Activated CD4-positive, alpha-beta memory T cell treated with anti-CD3 and anti-CD28 coated beads for 36 hours (primary cell): ENCODE data around the gene EIF6. TPM values are rescaled to one million over a fixed set of nuclear protein-coding genes. Genes with fewer than 3 reads are reported as not detected.

ENCODE experiments used
- CTCF ChIA-PET: fragments of 350-600 bp; sonication (Branson Sonifier 250); formaldehyde crosslinking; loops from one replicate; lab custom pipeline; 2021; ENCODE audit warnings: antibody characterized with exemption, inconsistent platforms; lab: Charles Lee
- POLR2A ChIA-PET: fragments of 350-600 bp; sonication (Branson Sonifier 250); formaldehyde crosslinking; loops from one replicate; lab custom pipeline; 2021; ENCODE audit warnings: antibody characterized with exemption; lab: Charles Lee
- DNase-seq: peaks from one replicate; pipeline ENCODE4 v3.0.0-alpha.2; 2020
- H3K27ac Mint-ChIP-seq: one replicate; pipeline ENCODE4 v1.8.0; 2021; ENCODE audit warnings: mixed read lengths
- H3K27me3 Mint-ChIP-seq: one replicate; pipeline ENCODE4 v1.8.0; 2021; ENCODE audit warnings: mixed read lengths
- H3K36me3 Mint-ChIP-seq: one replicate; pipeline ENCODE4 v1.8.0; 2021; ENCODE audit warnings: mixed read lengths
- H3K4me1 Mint-ChIP-seq: one replicate; pipeline ENCODE4 v1.8.0; 2021; ENCODE audit warnings: low read depth, mixed read lengths
- H3K4me3 Mint-ChIP-seq: one replicate; pipeline ENCODE4 v1.8.0; 2021; ENCODE audit warnings: mild to moderate bottlenecking, mixed read lengths
- H3K9me3 Mint-ChIP-seq: one replicate; pipeline ENCODE4 v1.8.0; 2021; ENCODE audit warnings: mixed read lengths
- intact Hi-C: fragments of 100-400 bp; cut with micrococcal nuclease; formaldehyde crosslinking; loops from one replicate; pipeline ENCODE4 v1.15.1; 2023
- total RNA-seq, 2 experiments: library from RNA; stranded (reverse); gene quantifications; one replicate each; pipeline ENCODE4 v1.2.3, GENCODE V29; 2021

EIF6 gene
- total RNA-seq = 100 to 1,000 TPM; 115 to 120 TPM

DNA sequence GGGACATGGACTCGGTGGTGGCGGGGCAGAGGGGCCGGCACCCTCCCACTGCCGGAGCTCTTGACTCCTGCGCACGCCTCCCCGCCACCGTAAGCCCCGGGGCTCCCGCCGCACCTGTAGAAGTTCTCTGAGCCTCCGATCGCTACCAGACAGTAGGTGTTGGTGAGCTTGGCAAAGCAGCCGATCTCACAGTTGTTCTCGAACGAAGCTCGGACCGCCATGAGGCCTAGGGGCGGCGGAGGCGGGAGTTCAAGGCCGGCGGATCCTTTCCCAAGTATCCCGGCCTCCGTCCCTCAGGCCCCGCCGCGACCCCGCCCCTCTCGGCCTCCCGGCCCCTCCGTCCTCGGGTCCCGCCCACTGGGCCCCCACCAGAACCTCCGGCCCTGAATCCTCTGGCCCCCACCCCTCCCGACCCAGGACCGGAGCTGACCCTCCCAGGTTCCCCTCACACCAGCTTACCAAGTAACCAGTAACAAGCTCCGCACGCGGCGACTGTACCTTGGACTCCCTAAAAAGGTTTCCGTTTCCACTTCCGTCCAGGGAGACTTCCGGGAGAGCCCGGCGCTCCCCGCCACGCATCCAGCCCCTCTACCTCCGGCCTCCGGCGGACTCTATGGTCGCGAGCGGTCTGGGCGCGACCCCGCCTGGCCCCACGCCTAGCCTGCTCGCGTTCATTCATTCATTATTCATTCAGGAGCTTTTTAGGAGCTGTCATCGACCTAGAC lies at the start of gene EIF6:
TSS of gene EIF6 (minus strand) at position 506 of the 725 bp plus-strand sequence. CDS start at position 221, 285 bp downstream.
- DNase-seq = peak; percentile 88
- intact Hi-C loops = loop anchor here (2.0 to 10.0 kb wide), 2 partner anchors 18 to 60 kb away; no protein-coding TSS in a partner anchor
- Mint-ChIP-seq H3K27ac (peak within 1 kb of the TSS; percentile 64), H3K36me3 (peaks cover 21% of the 10 kb centered on the region), H3K4me3 (peak within 1 kb of the TSS; percentile 78), H3K27me3 (no peaks in the 10 kb centered on the region), H3K9me3 (no peaks in the 10 kb centered on the region), H3K4me1 (peaks cover 25% of the 10 kb centered on the region)
- POLR2A ChIA-PET = interaction anchor here (0.7 to 2.1 kb wide), 6 partner anchors 11 to 207 kb away, joined by 3 to 15 read pairs (median 4); partner anchors contain the start of genes CEP250 and TRPC4AP
- CTCF ChIA-PET = interaction anchor here (1.1 to 3.4 kb wide), 5 partner anchors 20 to 170 kb away, joined by 6 to 20 read pairs (median 7); no protein-coding TSS in a partner anchor

DNA sequence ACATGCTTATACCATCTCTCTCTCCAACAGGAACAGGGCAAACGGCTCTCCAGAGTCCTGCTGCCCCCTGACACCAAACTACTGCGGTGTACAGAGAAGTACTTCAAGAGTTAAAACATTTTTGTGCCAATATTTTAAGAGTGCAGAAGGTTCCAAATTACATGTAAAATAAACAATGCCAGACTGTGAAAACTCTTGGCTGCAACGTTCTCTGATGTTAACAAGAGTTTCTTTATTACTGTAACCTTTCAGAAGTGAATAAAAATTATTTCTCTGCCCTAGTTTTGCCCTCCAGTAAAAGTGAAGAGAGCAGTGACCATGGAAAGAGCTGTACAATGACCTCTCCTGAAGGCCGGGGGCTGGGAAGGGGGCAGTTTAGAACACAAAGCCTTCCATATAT lies 49.0 kb upstream of the EIF6 start:
- intact Hi-C loops = no loop called here
- Mint-ChIP-seq H3K9me3 (no peaks in the 10 kb centered on the region), H3K27me3 (no peaks in the 10 kb centered on the region), H3K27ac (no peak overlapping the region), H3K4me3 (no peak overlapping the region), H3K4me1 (peaks cover 16% of the 10 kb centered on the region), H3K36me3 (peaks cover 2% of the 10 kb centered on the region)
- ChIA-PET CTCF (interaction anchor here (1.2 kb wide), 1 partner anchor 30 kb away, joined by 9 read pairs; no protein-coding TSS in a partner anchor), POLR2A (no interaction called here)
- DNase-seq = no peak

DNA sequence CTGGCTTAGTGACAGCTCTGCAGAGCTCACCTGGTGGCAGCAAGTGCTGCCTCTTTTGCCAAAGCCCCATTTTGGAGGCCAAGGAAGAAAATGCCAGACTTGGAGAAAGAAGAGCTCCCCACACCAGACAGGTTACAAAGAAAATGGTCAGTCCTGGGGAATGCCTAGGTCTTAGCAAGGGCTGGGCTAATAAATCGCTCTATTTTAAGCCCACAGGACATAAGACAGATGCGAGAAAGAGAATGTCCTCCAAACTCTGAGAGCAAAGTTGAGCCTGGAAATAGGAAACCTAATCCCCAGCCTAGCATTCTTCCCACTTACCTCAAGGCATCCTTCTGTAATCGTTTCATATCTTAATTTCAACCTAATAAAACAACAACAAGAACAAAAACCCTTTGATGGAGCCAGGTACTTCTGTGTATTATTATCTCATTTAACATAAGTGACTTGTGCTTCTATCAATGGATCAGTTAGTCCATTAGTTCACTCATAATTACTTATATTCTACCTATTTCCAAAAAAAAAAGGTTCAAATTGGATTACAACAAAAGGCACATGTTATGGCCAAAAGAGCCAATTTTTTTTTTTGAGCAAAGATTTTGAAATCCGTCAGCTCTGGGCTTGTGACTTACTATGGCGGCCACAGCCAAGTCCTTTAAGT lies 48.1 kb upstream of the EIF6 start:
- no peaks in the 10 kb centered on the region for H3K27me3 Mint-ChIP-seq
- H3K36me3 Mint-ChIP-seq = peaks cover under 1% of the 10 kb centered on the region
- no peak for DNase-seq
- H3K4me3 Mint-ChIP-seq = no peak overlapping the region
- H3K4me1 Mint-ChIP-seq = peaks cover 25% of the 10 kb centered on the region
- H3K27ac Mint-ChIP-seq = no peak overlapping the region
- no peaks in the 10 kb centered on the region for H3K9me3 Mint-ChIP-seq
- POLR2A ChIA-PET = no interaction called here
- CTCF ChIA-PET = interaction anchor here (6.5 kb wide), 1 partner anchor 28 kb away, joined by 151 read pairs; no protein-coding TSS in a partner anchor
- intact Hi-C loops = no loop called here

DNA sequence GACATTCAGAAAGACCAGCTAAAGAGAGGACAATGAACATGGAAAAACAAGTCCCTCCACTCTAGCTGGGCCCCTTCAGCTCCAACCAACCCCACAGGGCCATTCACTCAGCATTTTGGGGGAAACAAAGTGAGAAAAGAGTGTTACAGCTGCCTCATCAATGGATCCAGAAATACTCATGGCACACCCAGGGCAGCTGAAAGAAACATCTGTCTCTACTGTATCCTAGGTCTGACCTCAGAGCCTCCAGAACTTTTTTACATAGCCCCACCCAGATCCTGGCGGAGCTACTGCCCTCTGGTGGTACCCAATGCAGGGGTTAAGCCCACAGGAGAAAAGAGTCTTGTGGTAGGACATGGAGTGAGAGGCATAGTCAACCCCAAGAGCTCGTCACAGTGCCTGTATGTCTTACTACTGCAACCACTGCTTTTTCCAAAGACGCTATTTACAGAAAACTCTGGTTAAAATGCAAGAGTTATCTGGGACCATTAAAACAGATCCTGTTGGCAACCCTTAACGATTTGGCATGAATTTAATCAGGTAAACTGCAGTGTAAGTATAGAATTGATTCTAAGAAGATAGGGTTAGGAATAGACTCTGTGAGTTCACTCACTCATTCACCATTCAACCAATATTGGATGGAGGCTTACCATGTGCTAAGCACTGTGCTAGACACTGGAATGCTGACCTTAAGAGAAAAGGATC lies 45.0 kb upstream of the EIF6 start:
- Mint-ChIP-seq H3K36me3 (no peaks in the 10 kb centered on the region), H3K9me3 (no peaks in the 10 kb centered on the region), H3K4me3 (no peak overlapping the region), H3K27me3 (no peaks in the 10 kb centered on the region), H3K27ac (no peak overlapping the region), H3K4me1 (peaks cover 33% of the 10 kb centered on the region)
- CTCF ChIA-PET = interaction anchor here (0.6 to 6.5 kb wide), 24 partner anchors 9 to 473 kb away, joined by 3 to 151 read pairs (median 4); partner anchors contain the start of genes EDEM2, EIF6 and MMP24OS
- POLR2A ChIA-PET = interaction anchor here (0.6 to 2.0 kb wide), 6 partner anchors 21 to 1217 kb away, joined by 3 to 7 read pairs (median 4); partner anchors contain the start of genes EIF2S2 and MMP24OS
- intact Hi-C loops = loop anchor here (1.0 to 2.0 kb wide), 2 partner anchors 17 to 25 kb away; no protein-coding TSS in a partner anchor
- peak; percentile 82 for DNase-seq

DNA sequence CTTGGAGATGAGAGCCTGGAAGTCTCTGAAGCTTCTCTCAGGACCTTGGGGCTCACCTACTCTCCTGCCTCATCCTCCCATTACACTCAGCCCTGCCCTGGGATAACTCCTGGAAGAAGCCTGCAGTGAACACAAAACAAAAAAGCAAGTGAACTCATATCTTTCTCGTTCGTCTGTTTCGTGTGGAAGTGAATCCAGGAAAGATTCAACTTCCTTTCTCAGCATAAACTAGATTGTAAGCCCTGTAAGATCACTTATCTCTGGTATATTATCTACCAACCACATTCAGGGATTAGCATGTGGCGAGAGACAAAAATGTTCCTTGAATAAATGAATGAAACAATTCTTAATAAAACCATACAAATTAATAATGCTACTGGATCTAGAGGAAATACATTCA lies 44.1 kb upstream of the EIF6 start:
- POLR2A ChIA-PET = interaction anchor here (1.0 to 2.0 kb wide), 4 partner anchors 20 to 51 kb away, joined by 4 to 7 read pairs (median 4); partner anchors contain the start of gene MMP24OS
- intact Hi-C loops = loop anchor here (1.0 to 2.0 kb wide), 2 partner anchors 16 to 24 kb away; no protein-coding TSS in a partner anchor

DNA sequence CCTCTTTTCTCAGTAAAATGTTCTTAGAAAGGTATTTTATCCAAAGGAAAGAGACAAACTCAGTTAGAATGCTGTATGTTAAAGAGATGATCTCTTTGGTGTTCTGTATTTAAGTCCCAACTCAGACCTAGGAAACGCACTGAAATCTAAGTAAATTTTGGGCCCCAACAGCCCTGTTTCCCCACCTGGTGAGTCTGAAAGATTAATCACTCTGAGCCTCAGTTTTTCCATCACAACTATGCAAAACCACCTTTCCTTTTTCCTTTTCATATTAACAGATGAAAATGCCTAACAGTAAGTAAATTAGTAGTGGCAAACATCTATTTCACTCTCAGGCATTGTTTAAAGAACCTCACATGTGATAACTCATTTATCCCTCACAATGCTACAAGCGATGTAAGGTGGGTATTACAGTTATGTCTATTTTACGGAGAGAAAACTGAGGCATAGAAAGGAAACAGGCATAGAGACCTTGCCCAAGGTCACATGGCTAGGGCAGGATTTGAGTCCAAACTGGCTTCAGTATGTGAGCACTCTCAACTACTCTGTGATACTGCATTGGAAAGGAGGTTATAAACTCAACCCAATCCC lies 43.6 kb upstream of the EIF6 start:
- DNase-seq = peak; percentile 20
- intact Hi-C loops = loop anchor here (2.0 kb wide), 1 partner anchor 15 kb away; no protein-coding TSS in a partner anchor
- Mint-ChIP-seq H3K27ac (peak overlapping the region; percentile 52), H3K4me3 (no peak overlapping the region), H3K27me3 (no peaks in the 10 kb centered on the region), H3K4me1 (peaks cover 36% of the 10 kb centered on the region), H3K36me3 (no peaks in the 10 kb centered on the region), H3K9me3 (no peaks in the 10 kb centered on the region)
- CTCF ChIA-PET = interaction anchor here (1.6 to 6.5 kb wide), 3 partner anchors 10 to 52 kb away, joined by 6 to 151 read pairs (median 10); no protein-coding TSS in a partner anchor
- POLR2A ChIA-PET = interaction anchor here (2.0 kb wide), 1 partner anchor 50 kb away, joined by 4 read pairs; the partner anchor contains the start of gene MMP24OS

More for the DNA sequence above, 44.1 kb upstream of the EIF6 start:
- Mint-ChIP-seq H3K36me3 (no peaks in the 10 kb centered on the region), H3K4me1 (peaks cover 33% of the 10 kb centered on the region), H3K27ac (peak overlapping the region; percentile 38), H3K27me3 (no peaks in the 10 kb centered on the region), H3K4me3 (no peak overlapping the region), H3K9me3 (no peaks in the 10 kb centered on the region)
- no peak for DNase-seq
- CTCF ChIA-PET = interaction anchor here (0.6 to 6.5 kb wide), 19 partner anchors 8 to 472 kb away, joined by 3 to 151 read pairs (median 6); partner anchors contain the start of genes EDEM2, EIF6 and MMP24OS

DNA sequence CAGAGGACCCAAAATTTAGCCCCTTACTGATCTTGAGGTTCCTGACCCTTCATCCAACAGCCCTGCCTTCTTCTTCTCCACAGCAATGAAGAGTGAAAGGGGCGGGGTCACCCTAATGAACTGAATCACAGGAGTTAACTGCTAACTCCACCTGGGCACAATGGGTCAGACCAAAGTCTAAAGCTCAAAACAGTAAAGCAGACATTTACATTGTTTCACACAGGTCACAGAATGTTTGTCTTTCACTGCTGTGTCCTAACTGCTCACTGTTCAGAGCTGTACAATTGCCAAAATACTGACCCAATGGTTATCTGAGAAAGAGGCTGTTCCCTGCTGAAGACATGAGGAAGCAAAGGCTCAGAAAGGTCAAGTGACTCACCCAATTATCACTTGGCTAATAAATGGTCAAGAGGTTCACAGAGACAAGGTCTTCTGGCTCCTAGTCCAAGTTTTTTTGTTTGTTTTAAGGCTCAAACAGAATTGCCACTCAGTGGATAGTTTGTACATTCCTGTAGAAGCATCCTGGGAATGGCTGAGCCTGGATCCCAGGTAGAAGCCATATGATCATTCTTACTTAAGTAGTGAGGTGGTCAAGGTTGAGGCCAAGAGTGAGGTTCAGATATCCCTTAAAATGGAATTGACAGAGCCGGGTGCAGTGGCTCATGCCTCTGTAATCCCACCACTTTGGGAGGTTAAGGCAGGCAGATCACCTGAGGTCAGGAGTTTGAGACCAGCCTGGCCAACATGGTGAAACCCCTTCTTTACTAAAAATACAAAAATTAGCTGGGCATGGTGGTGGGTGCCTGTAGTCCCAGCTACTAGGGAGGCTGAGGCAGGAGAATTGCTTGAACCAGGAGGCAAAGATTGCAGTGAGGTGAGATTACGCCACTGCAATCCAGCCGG lies 42.8 kb upstream of the EIF6 start:
- intact Hi-C loops = no loop called here
- CTCF ChIA-PET = interaction anchor here (6.5 kb wide), 1 partner anchor 23 kb away, joined by 151 read pairs; no protein-coding TSS in a partner anchor
- no peaks in the 10 kb centered on the region for H3K27me3 Mint-ChIP-seq
- H3K4me3 Mint-ChIP-seq = no peak overlapping the region
- no peaks in the 10 kb centered on the region for H3K36me3 Mint-ChIP-seq
- no peak for DNase-seq
- H3K4me1 Mint-ChIP-seq = peaks cover 40% of the 10 kb centered on the region
- no peak overlapping the region for H3K27ac Mint-ChIP-seq
- POLR2A ChIA-PET = no interaction called here
- no peaks in the 10 kb centered on the region for H3K9me3 Mint-ChIP-seq

DNA sequence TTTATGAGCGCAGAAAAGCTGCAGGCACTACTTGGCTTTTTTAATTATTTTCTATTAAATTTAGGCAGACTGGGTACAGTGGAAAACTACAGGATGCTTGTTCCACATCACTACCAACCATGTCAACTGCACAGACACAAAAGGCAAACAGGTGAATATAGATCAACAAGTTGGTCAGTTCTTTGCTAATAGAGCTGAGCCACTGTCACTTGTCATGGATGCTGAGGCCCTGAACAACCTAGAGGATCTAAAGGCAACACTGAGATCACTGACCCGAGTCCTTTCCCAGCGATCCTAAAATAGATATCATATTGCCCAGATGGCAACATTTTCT lies 42.1 kb upstream of the EIF6 start:
- DNase-seq = no peak
- POLR2A ChIA-PET = no interaction called here
- Mint-ChIP-seq H3K27ac (no peak overlapping the region), H3K4me3 (no peak overlapping the region), H3K36me3 (no peaks in the 10 kb centered on the region), H3K9me3 (no peaks in the 10 kb centered on the region), H3K27me3 (no peaks in the 10 kb centered on the region), H3K4me1 (peaks cover 40% of the 10 kb centered on the region)
- intact Hi-C loops = no loop called here
- CTCF ChIA-PET = interaction anchor here (6.5 kb wide), 1 partner anchor 22 kb away, joined by 151 read pairs; no protein-coding TSS in a partner anchor

DNA sequence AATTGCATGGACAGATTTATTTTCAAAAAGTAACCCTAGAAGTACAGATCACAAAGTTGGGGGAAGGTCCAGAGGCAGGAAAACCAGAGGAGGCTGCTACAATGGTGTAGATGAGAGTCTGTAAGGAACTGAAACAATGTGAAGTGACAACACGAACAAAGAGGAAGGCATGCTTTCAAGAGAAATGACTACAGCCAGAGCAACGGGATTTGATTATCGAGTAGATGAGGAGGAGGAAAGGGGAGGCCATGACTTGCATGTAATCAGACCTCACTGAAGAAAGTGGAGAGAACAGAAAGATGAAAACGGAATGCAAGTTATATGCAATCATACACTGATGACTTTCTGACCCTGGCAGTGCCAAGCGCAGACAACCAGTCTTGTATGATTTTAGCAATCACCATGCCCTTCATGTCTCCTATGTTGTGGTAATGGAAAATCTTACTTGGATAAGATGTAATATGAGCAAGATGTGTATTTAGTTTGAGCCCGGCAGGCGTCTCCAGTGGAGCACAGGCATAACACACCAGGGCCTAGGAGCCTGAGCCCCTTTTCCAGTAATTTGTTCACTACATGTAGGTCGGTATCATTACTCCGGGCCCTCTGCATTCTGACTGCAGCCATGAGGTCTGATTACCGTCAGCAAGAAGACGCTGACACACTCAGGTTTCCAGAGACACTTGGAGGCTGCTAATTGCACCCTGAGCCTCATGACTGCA lies 41.6 kb upstream of the EIF6 start:
- Mint-ChIP-seq H3K36me3 (no peaks in the 10 kb centered on the region), H3K4me3 (no peak overlapping the region), H3K4me1 (peaks cover 35% of the 10 kb centered on the region), H3K27me3 (no peaks in the 10 kb centered on the region), H3K27ac (peak overlapping the region; percentile 7), H3K9me3 (no peaks in the 10 kb centered on the region)
- intact Hi-C loops = no loop called here
- CTCF ChIA-PET = interaction anchor here (0.6 kb wide), 1 partner anchor 20 kb away, joined by 3 read pairs; no protein-coding TSS in a partner anchor
- POLR2A ChIA-PET = no interaction called here
- DNase-seq = no peak

DNA sequence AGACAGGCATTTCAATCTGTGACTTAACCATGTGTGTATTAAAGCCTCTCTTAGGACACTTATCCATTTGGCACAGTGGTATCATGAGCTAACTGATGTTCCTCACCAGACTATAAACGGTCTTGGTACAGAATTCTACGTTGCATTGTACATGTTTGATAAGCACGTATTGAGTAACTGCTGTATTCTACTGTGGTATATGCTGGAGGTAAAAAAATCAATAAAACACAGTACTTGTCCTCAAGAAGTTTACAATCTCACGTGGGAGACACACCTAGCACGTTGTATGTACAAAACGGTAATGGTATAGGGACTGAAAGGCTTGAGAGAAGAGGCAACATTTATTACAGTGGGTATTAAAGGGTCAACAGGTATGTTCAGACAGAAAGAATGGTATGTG lies 40.8 kb upstream of the EIF6 start:
- intact Hi-C loops = no loop called here
- H3K27ac Mint-ChIP-seq = no peak overlapping the region
- CTCF ChIA-PET = interaction anchor here (0.6 kb wide), 1 partner anchor 20 kb away, joined by 3 read pairs; no protein-coding TSS in a partner anchor

More for the DNA sequence above, 40.8 kb upstream of the EIF6 start:
- Mint-ChIP-seq H3K4me1 (peaks cover 31% of the 10 kb centered on the region), H3K36me3 (no peaks in the 10 kb centered on the region), H3K27me3 (no peaks in the 10 kb centered on the region), H3K4me3 (no peak overlapping the region), H3K9me3 (no peaks in the 10 kb centered on the region)
- POLR2A ChIA-PET = no interaction called here
- no peak for DNase-seq
